GM12874 (cell line): ENCODE results near the gene WRAP73.

Experiments
- CTCF ChIP-seq: IDR thresholded peaks from 2 replicates; pipeline ENCODE4 v1.5.1; 2011; ENCODE audit warnings: low read depth, mild to moderate bottlenecking, control low read depth, low read length, moderate library complexity; ENCODE audit not compliant: insufficient read depth

Gene WRAP73

GRCh38 chr1:3581296-3582036 lies 68.4 kb downstream of the WRAP73 start:
- no peak for TF ChIP-seq CTCF
